GM19240 (cell line): ENCODE measurements around the gene UBE2U.
"Not testable (repeated sequence)": the region's sequence is repeated elsewhere in the genome, so short reads cannot be mapped to it uniquely, and the experiment has no call there.

Experiments
- DNase-seq: peaks from one replicate; pipeline ENCODE4 v3.0.0; 2011; ENCODE audit warnings: low spot score; ENCODE audit not compliant: insufficient read length

UBE2U gene

DNA sequence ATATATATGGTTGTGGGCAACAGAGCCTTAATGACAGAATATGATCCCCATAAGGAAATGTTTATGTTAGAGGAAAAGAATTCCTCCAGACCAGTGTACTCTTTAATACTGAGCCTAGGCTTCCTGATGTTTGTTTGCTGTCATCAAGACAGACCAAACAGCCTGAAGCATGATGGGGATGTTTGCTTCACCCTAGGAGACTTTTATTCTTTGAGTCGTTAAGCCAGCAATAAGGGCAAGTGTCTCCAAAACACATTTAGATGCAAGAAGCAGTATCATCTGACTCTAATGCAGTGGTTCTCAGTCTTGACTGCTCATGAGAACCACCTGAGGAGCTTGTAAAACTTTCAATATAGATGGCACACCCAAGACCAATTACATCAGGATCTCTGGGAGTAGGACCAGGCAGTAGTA lies 33.1 kb downstream of the UBE2U start:
- DNase-seq = no peak

DNA sequence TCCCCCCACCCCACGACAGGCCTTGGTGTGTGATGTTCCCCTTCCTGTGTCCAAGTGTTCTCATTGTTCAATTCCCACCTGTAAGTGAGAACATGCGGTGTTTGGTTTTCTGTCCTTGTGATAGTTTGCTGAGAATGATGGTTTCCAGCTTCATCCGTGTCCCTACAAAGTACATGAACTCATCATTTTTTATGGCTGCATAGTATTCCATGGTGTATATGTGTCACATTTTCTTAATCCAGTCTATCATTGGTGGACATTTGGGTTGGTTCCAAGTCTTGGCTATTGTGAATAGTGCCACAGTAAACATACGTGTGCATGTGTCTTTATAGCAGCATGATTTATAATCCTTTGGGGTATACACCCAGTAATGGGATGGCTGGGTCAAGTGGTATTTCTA lies 36.1 kb downstream of the UBE2U start:
- DNase-seq = not testable (repeated sequence)

DNA sequence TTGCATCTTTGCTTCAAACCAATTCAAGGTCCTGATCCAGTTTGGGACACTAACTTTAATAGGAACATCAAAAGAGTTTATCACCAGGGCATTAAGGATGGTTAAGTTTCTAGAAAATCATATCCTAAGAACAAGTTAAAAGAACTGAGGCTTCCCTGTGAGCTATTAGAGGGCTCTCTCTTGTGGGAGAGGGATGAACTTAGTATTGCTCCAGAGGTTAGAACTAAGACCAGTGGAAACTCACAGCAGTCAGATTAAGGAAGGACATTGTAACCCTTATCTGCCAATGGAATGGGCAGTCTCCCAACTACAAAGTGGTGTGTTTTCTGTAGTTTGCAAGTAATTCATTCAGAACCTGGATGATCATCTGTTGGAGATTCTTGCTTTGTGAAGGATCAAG lies 36.8 kb downstream of the UBE2U start:
- DNase-seq = no peak

DNA sequence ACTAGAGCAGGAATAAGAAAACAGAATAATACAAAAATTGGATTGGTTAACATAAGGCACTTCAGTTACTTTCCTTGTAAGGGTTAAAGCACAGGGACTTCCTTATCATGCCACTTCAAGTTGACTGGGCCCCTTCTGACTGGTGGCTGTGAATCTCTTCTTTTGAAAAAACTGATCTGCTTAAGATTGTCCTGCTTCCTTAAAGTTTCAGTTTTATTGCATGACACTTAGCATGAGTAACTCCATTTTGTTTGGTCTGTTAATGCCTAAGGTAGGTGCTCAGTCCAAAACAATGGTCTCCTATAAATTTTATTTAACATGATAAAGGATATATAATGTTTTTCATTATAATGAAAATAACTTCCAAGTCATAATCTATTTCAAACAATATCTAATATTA lies 37.6 kb downstream of the UBE2U start:
- DNase-seq = no peak

DNA sequence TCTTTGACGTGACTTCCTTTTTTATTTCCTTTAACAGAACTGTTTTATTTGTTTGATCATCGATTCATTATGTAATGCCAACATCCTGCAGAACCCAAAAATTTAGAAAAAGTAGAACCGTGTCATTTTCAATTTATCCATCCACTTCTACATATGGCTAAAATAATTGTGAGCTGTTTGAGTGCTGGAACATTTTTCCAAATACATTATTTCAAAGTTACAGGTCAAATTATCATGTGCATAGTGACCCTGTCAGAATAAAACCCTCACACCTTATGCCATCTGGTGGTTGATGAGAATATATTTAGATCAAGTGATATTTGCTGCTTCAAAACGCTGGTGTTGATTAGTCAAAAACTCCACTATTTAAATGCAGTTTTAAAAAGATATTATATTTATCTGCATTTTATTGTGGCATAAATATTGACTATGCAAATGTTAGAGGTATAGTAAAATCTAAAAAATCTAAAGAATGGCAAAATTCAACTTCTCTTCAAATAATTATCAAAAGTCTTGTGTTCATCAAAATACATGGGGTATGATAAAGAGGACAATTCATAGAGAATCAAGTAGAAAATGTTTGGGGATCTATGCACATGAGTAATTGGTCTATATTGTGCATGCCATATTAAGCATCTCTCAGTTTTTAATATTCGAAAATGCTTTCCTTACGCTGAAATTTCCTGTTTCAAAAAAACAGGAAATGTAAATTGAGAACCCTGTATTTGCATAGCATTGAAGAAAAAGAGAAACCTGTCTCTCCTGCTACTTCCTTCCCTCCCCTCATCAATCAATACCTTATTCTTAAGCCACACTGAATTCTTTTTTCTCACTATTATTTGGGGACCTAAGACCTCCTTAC lies 39.7 kb downstream of the UBE2U start:
- no peak for DNase-seq

DNA sequence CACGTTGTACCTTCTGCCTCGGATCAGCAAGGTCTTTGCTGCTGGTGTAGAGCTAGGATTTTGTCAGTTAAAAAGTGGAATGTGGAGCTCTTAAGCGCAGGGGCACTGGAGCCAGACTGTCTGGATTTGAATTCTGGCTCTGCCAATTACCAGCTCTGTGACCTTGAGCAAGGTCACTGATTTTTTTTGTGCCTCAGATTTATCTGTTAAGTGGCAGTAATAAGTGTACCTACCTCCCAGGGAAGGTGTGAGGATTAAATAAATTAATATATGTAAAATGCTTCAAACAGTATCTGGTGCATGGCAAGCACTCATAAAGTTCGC lies 40.3 kb downstream of the UBE2U start:
- DNase-seq = no peak

DNA sequence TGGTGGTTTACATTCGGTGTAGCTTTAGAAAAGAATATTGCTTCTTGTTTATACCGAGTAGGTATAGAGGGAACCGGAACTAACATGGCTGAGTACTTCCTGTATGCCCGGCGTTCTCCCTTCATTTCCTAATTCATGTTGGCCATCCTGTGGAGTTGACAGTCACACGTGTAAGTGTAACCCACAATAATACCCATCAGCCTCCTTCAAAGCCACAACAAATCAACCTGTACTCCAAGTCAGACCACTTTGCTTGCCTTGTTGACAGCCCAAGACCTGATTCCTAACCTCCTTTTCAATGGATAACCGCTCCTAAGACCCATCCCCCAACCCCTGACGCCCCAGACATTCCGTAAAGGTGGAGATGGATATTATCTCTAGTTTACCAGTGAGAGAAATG lies 42.1 kb downstream of the UBE2U start:
- DNase-seq = no peak

DNA sequence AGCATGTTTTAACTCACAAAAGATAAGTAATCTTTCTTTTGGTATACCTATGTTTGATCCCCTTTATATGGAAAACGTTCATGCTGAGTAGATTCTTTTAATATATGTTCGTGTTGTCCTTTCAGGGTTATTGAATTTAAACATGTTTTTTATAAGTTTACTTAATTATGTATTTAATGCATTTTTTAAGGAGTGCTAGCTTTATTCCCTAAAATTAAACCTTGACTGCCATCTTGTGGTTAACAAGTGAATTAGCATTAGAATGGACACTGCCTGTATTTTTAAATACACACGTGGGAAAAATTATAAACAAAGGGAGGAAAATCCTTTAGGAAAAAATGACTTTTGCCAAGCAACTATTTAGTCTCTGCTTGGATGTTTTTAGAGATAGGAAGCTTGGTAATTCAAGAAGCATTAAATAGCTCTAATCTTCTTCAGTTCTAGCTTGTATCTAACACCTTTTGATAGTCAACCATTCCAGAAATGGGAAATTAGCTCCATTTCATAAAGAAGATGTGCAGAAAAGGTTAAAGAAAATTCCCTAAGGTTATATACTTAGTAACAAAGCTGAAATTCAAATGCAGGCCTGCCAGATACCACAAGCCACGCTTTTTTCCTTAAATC lies 43.0 kb downstream of the UBE2U start:
- no peak for DNase-seq

DNA sequence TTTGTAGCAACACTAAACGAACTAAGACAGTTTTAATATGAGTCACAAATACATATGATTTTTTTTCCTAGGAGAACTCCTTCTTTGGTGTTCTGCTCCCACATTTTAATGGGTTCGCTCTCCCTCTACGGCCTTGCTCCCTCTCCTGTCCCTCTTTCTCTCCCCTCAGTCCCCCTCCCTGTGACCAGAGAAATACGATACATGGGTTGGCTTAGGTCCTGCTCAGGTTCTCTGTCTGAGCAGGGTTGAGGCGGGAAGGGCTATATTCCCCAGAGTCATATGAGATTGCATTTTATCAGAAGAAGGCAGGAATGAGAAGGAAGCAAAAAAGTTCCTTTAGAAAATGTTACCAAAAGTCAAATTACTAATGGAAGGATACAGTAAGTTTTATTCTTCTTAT lies 44.6 kb downstream of the UBE2U start:
- DNase-seq = no peak

DNA sequence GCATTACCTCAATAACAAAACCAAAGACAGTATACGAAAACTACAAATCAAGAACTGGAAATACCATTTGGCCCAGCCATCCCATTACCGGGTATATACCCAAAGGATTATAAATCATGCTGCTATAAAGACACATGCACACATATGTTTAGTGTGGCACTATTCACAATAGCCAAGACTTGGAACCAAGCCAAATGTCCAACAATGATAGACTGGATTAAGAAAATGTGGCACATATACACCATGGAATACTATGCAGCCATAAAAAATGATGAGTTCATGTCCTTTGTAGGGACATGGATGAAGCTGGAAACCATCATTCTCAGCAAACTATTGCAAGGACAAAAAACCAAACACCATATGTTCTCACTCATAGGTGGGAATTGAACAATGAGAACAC lies 47.0 kb downstream of the UBE2U start:
- not testable (repeated sequence) for DNase-seq

DNA sequence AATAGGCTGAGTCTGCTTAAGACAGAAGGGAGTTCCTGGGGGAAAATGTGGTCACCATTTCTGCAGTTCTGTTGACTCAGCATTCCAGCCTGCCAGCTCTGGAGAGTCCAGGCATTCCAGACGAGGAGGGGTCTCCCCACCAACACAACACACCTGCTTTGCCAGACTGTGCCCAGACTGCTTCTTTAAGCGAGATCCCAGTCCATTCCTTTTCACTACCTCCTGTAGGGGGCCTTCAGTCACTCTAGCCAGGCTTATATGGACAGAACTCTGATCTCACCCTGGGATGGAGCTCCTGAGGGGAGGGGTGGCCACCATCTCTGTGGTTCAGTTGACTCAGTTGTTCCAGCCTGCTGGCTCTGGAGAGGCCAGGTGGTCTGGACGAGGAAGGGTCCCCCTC lies 48.5 kb downstream of the UBE2U start:
- no peak for DNase-seq

DNA sequence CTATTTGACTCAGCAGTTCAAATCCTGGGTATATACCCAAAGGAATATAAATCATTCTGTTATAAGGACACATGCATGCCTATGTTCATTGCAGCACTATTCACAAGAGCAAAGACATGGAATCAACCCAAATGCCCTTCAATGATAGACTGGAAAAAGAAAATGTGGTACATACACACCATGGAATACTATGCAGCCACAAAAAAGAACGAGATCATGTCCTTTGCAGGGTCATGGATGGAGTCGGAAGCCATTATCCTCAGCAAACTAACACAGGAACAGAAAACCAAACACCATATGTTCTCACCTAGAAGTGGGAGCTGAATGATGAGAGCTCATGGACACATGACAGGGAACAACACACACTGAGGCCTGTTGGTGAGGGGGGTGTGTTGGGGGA lies 53.8 kb downstream of the UBE2U start:
- not testable (repeated sequence) for DNase-seq

DNA sequence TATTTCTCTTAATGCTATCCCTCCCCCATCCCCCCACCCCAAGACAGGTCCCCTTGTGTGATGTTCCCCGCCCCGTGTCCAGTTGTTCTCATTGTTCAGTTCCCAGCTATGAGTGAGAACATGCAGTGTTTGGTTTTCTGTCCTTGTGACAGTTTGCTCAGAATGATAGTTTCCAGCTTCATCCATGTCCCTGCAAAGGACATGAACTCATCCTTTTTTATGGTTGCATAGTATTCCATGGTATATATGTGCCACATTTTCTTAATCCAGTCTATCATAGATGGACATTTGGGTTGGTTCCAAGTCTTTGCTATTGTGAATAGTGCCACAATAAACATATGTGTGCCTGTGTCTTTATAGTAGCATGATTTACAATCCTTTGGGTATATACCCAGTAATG lies 55.0 kb downstream of the UBE2U start:
- DNase-seq = not testable (repeated sequence)

DNA sequence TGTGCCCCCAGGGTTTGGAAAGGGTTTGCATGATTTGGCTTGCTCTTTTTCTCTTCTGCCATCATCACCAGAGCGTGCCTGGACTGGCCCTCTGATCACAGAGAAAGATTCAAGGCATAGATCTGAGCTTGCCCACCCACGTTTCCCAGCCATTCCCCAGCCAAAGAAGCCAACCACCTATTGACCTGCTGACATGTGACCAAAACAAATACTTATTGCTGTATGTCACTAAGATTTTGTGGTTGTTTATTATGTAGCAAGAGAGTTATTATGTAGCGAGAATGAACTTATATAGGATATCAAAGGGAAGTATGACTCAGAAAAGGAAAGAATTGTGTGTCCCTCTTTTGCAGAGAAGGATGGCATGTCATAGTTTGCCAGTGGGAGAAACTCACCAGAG lies 59.9 kb downstream of the UBE2U start:
- no peak for DNase-seq

DNA sequence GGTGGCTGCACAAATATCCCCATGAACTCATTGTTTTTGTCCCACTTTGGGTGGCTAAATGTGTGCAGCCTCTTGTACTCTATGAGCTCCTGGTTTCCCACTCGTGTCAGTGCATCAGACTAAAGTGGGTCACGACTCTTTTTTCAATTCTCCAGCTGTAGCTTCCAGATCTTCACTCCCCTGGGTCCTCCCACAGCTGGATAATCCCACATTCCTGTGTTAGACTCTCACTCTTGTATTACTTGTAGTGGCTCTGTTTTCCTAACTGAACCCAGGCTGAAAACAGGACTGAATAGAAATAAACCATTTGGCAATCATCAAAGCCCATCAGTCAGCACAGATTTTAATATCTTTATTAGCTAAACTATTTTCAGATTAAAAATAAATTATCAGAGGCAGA lies 60.4 kb downstream of the UBE2U start:
- DNase-seq = no peak

DNA sequence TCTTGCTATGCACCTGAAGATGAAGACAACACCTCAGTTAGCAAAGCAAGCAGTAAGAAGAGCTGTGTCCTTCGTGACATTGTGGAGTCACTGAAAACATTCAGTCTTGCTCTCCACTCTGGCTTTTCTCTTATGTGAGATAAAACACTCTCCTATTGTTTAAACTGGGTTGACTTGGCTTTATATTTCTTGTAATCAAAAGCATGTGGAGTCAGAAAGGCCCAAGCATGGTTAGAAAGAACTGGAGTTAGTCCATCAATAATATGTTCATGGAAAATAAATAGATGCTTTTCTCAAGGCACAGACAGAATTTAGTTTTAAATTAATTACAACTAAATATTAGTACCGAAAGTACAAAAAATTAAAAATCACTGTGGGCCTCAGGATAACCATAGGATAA lies 61.7 kb downstream of the UBE2U start:
- DNase-seq = no peak

DNA sequence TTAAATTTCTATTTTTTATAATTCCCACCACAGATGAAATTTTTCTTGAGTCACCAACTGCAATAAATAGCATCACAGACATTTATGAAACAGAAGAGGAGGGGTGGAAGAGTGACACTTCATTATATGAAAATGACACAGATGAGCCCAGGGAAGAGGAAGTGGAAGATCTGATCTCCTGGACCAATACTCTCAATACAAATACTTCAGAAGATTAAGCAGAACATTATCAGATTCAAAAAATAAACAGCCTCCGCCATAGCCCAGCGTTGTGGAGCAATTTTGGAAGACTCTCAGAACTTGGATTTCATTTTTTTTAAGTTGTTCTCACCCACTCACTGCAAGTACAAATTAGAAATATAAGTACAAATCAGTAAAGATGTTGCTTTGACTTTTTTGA lies 63.6 kb downstream of the UBE2U start:
- no peak for DNase-seq

DNA sequence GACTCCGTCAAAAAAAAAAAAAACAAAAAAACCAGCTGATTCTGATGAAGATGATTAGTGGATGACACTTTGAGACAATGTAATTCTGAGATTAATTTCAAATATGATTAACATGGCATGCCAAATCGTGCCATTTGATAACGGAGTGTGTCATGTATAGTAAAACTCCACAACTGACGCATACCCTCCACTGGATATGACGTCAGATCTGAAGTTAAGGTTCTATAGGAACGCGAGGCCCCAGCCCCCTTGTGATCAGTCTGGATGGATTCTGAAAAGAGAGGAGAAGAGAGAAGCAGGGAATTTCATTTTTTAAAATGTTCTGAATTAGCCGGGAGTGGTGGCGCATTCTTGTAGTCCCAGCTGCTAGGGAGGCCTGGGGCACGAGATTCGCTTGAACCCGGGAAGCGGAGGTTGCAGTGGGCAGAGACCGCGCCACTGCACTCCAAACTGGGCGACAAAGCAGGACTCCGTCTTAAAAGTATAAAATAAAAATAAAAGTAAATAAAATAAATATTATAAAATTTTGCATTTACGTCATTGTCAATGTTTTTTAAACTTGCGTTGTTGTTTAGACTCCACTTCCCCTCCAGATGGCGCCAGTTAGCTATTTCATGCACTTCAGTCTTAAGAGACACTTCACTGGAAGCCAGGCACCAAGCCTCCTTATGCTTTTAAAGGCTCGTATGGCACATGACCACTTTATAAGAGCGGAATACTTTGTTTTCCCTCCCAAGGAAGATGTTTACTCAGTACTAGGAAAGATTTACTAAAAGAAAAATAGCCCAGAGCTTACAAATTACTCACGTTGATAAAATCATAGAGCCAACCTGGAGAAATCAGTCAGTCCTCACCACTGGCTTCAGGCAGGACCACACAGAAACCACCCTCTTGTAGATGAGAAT lies 65.5 kb downstream of the UBE2U start:
- DNase-seq = peak; percentile 20

DNA sequence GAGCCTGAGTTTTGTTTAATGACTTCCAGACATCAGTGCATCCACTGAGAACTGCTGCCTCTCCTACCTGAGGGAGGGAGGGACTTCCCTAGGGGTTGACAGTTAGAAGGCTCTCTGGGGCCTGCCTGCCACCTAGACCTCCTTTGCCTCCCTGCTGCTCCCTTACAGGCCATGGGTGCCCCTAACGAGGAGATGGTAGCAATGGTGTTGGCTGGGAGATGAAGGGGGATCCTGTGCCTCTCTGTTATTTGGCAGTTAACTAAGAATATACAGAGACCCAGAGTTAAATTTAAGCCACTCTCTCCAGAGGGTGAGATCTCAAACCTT lies 66.1 kb downstream of the UBE2U start:
- no peak for DNase-seq

DNA sequence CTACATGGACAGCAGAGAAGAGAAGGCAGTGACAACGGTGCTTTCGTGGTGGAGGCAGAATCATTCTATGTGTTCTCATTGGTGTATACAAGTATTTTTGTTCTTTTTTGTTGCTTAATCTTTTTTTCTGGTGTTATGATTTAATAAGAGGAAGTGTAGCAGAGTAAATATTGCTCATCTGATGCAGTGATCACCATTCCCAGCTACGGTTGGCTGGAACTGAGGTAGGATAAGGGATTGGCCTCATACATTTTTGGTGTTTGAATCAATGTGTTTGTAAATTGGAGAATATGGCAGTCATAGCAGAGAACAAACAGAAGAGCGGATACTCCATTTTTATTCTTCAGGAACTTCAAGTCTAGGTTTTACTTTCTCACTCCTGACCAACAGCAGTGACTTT lies 76.6 kb downstream of the UBE2U start:
- DNase-seq = no peak

DNA sequence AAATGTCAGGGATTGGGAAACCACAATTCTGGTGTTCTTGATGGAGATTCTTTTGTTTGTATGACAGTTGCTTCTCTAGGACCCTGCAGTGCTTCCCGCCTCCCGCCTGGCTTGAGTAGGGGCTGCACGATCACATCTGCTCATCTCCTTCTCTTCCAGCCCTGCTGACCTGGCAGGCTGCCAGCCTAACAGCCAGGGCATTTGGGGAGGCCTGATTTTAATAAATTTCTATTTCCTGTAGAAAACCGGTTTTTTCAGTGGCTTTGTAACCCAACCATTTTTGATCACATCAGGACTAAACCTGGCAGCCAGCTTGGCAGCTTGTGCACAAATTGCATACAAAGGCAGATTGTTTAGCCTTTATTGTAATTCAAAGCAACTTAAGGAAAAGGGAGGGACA lies 78.9 kb downstream of the UBE2U start:
- no peak for DNase-seq

DNA sequence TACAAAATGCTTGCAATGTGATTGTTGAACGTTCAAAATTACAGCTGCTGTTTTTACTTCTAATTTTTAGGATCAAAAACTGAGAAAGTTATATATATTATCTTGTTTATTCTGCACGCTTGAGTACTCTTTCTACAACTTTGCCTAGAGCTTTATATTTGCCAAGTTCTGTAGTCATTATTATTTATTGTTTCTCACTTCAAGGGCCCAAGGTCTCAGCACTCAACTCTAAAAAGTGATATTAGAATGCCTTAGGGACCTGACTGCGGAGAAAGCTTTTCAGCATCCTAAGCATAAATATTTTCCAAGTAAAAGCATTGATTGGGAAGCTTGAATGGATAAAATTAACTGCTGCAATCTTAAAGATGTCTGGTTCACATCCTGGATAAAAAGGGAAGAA lies 83.6 kb downstream of the UBE2U start:
- DNase-seq = no peak
